HepG2 (cell line): ENCODE measurements around the gene MICAL1. TPM values are rescaled to one million over a fixed set of nuclear protein-coding genes. Genes with fewer than 3 reads are reported as not detected.

Source experiments
- ATAC-seq: fragments of 200-7000 bp; cut with Tn5 transposase; 3 replicates; pipeline ENCODE4 v1.9.1; 2020; ENCODE audit warnings: mild to moderate bottlenecking, moderate library complexity
- BruUV-seq: library from RNA; stranded (reverse); fragments of 400-500 nt; replicated peaks from 2 replicates; lab custom pipeline; 2021; lab: Mats Ljungman, UMichigan
- CTCF ChIA-PET: fragments of 300-600 bp; formaldehyde crosslinking; extraction: SDS; loops from one replicate; lab custom pipeline; 2021; ENCODE audit warnings: low total read pairs, inconsistent platforms, low intra/inter-chr PET ratio; lab: Yijun Ruan, JAX
- POLR2A ChIA-PET: fragments of 350-600 bp; sonication (Branson Sonifier 250); formaldehyde crosslinking; loops from one replicate; lab custom pipeline; 2020; ENCODE audit warnings: antibody characterized with exemption, inconsistent platforms; lab: Yijun Ruan, JAX
- DNase-seq: peaks from one replicate; pipeline ENCODE4 v3.0.0-alpha.2; 2015; ENCODE audit warnings: low spot score
- FAIRE-seq: peaks from 3 replicates; lab custom pipeline; 2011; peaks lifted over from hg19 to GRCh38; lab: Jason Lieb, UNC
- H2AFZ ChIP-seq: one replicate; pipeline ENCODE4 v1.6.1; 2011; ENCODE audit warnings: low read length, inconsistent platforms
- H3K27ac ChIP-seq: fragments of 300-600 bp; 3 replicates; pipeline ENCODE4 v1.8.0; 2011; ENCODE audit warnings: mixed run types, mild to moderate bottlenecking, mixed read lengths, low read length, inconsistent platforms; ENCODE audit not compliant: insufficient read depth; ENCODE audit errors: extremely low read length
- H3K27me3 ChIP-seq, 2 experiments: fragments of 200-600 bp in 1 of 2; 2 replicates in 1 of 2; 3 replicates in 1 of 2; pipeline versions ENCODE4 v1.6.0 to v1.8.0; 2011; ENCODE audit warnings: low read length in 2 of 2, mild to moderate bottlenecking in 2 of 2, moderate library complexity in 2 of 2, inconsistent platforms in 1 of 2; ENCODE audit not compliant: insufficient read depth in 2 of 2, control insufficient read depth in 1 of 2
- H3K36me3 ChIP-seq, 2 experiments: fragments of 200-600 bp in 1 of 2; replicated peaks in 1 of 2; 2 replicates in 1 of 2; 3 replicates in 1 of 2; pipeline versions ENCODE4 v1.5.1 to v1.8.0; 2011; ENCODE audit warnings: low read length in 2 of 2, inconsistent platforms in 1 of 2; ENCODE audit not compliant: insufficient read depth in 2 of 2, control insufficient read depth in 1 of 2
- H3K4me1 ChIP-seq: 2 replicates; pipeline ENCODE4 v1.5.1; 2012; ENCODE audit warnings: low read length, inconsistent platforms; ENCODE audit not compliant: insufficient read depth
- H3K4me2 ChIP-seq: 2 replicates; pipeline ENCODE4 v1.6.0; 2011; ENCODE audit warnings: low read depth, low read length, inconsistent platforms
- H3K4me3 ChIP-seq, 3 experiments: fragments of 200-600 bp in 1 of 3; sonication (generic), shearing (Covaris generic) in 1 of 3; replicated peaks in 1 of 3; 2 replicates each; pipeline ENCODE4 v1.5.1; 2011 to 2016; ENCODE audit warnings: low read length in 3 of 3, inconsistent platforms in 2 of 3, low read depth in 2 of 3, mild to moderate bottlenecking in 2 of 3, control low read depth in 1 of 3, mixed read lengths in 1 of 3; ENCODE audit not compliant: insufficient read depth in 1 of 3
- H3K79me2 ChIP-seq: one replicate; pipeline ENCODE4 v1.6.1; 2011; ENCODE audit warnings: low read length, inconsistent platforms; ENCODE audit not compliant: insufficient read depth
- H3K9ac ChIP-seq: 2 replicates; pipeline ENCODE4 v1.6.0; 2011; ENCODE audit warnings: mild to moderate bottlenecking, low read depth, low read length, inconsistent platforms; ENCODE audit not compliant: insufficient read depth
- H3K9me3 ChIP-seq: 2 replicates; pipeline ENCODE4 v1.5.1; 2012; ENCODE audit warnings: mild to moderate bottlenecking, low read length
- H4K20me1 ChIP-seq: 2 replicates; pipeline ENCODE4 v1.6.0; 2011; ENCODE audit warnings: inconsistent platforms, mild to moderate bottlenecking, low read length, moderate library complexity; ENCODE audit not compliant: insufficient read depth
- HNRNPL ChIP-seq: fragments of 200-400 bp; formaldehyde crosslinking; IDR thresholded peaks from 2 replicates; pipeline ENCODE4 v1.6.1; 2017; ENCODE audit warnings: mild to moderate bottlenecking, low read depth, low read length
- RCOR2 ChIP-seq: IDR thresholded peaks from 2 replicates; pipeline ENCODE4 v1.6.1; 2016; ENCODE audit warnings: missing biosample characterization, missing genetic modification reagents
- SRY ChIP-seq: sonication (generic); formaldehyde crosslinking; IDR thresholded peaks from 2 replicates; pipeline ENCODE4 v1.8.0; 2022; ENCODE audit warnings: mild to moderate bottlenecking, missing genetic modification reagents
- ZNF878 ChIP-seq: sonication (generic); formaldehyde crosslinking; IDR thresholded peaks from 2 replicates; pipeline ENCODE4 v1.8.1; 2023; ENCODE audit warnings: mild to moderate bottlenecking, missing genetic modification reagents, moderate library complexity
- WGBS: methylation state at CpG from one replicate; pipeline ENCODE4 v1.1.6; 2017; ENCODE audit warnings: low lambda C conversion rate; 5-methylcytosine and 5-hydroxymethylcytosine counted together
- in situ Hi-C: cut with HindIII; loops from 2 replicates; pipeline ENCODE4 v1.10.0; 2017; ENCODE audit warnings: low pct_unique_long_range_greater_than_20kb; ENCODE audit not compliant: extremely low pct_ligation_motif_present
- intact Hi-C: fragments of 100-400 bp; cut with micrococcal nuclease; formaldehyde crosslinking; loops from one replicate; pipeline ENCODE4 v1.10.0; 2022; ENCODE audit not compliant: unreplicated experiment
- polyA plus RNA-seq, 8 experiments: library from polyadenylated mRNA; depleted of rRNA in 3 of 8; stranded (reverse) in 7 of 8; unstranded in 1 of 8; fragments of >200 nt; fragmentation: Illumina TruSeq in 4 of 8; extraction: Trizol in 4 of 8; gene quantifications; 2 replicates each; pipeline versions ENCODE4 v1.2.1 to v1.2.3, GENCODE V29; 2011 to 2016; ENCODE audit warnings: low read depth in 4 of 8, missing spikeins in 1 of 8, mixed read lengths in 1 of 8; ENCODE audit not compliant: insufficient read depth in 1 of 8
- total RNA-seq, 5 experiments: library from RNA; depleted of rRNA; stranded (reverse); fragments of >200 nt; fragmentation: Illumina TruSeq; extraction: Trizol; gene quantifications; 2 replicates each; pipeline ENCODE4 v1.2.3, GENCODE V29; 2016; ENCODE audit warnings: low read depth in 1 of 5
- TF ChIP-seq, protein P1 (sequence below): sonication (generic); formaldehyde crosslinking; IDR thresholded peaks from 2 replicates; pipeline ENCODE4 v1.4.0; 2020; ENCODE audit warnings: mild to moderate bottlenecking, low read depth, missing genetic modification reagents

MICAL1 gene
- total and polyA plus RNA-seq, 2 of the 13 experiments (the other 11 are each of a cell fraction or from before 2014, with no cell fraction given): 6.9 to 39.0 TPM

DNA sequence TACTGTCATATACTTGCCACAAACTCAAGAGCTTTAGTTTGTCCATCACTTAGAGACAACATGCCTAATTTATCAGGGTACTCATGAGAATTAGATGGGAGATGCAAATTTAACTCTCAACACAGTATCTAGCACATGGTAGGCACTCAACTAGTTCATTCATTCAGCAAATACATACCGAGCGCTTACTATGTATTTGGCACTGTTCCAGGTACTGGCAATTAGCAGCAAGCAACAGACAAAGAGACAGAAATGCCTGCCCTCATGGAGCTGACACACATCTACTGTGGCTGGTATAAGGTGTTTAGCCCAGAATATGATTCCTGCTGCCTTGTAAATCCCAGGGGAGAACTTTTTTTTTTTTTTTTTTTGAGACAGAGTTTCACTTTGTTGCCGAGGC lies 4.8 kb downstream of the MICAL1 start:
- Histone ChIP-seq H2AFZ (no peak overlapping the region), H3K4me1 (peaks cover 8% of the 10 kb centered on the region; the same call in 1 of the 2 replicates), H3K4me3 (no peak overlapping the region), H3K9me3 (no peaks in the 10 kb centered on the region), H3K27ac (no peak overlapping the region), H3K27me3 (no peaks in the 10 kb centered on the region), H4K20me1 (no peaks in the 10 kb centered on the region), H3K79me2 (no peaks in the 10 kb centered on the region), H3K36me3 (no peaks in the 10 kb centered on the region; a peak in 2 of 5 replicates), H3K9ac (no peak overlapping the region), H3K4me2 (no peak overlapping the region)
- ChIA-PET POLR2A (interaction anchor here (1.0 kb wide), 1 partner anchor 9 kb away, joined by 3 read pairs; no protein-coding TSS in a partner anchor), CTCF (no interaction called here)
- no peak for DNase-seq
- in situ Hi-C loops (no loop called here), intact Hi-C loops (no loop called here)
- TF ChIP-seq, protein P1, sequence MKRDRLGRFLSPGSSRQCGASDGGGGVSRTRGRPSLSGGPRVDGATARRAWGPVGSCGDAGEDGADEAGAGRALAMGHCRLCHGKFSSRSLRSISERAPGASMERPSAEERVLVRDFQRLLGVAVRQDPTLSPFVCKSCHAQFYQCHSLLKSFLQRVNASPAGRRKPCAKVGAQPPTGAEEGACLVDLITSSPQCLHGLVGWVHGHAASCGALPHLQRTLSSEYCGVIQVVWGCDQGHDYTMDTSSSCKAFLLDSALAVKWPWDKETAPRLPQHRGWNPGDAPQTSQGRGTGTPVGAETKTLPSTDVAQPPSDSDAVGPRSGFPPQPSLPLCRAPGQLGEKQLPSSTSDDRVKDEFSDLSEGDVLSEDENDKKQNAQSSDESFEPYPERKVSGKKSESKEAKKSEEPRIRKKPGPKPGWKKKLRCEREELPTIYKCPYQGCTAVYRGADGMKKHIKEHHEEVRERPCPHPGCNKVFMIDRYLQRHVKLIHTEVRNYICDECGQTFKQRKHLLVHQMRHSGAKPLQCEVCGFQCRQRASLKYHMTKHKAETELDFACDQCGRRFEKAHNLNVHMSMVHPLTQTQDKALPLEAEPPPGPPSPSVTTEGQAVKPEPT (CRISPR knock-in tag): no peak
- TF ChIP-seq ZNF878 (CRISPR knock-in tag) (no peak), RCOR2 (CRISPR knock-in tag) (no peak)
- 91% methylated on average over 3 of the region's 3 CpGs for WGBS
- FAIRE-seq: no peak
- ATAC-seq: no peak
- no TSS peak for BruUV-seq

DNA sequence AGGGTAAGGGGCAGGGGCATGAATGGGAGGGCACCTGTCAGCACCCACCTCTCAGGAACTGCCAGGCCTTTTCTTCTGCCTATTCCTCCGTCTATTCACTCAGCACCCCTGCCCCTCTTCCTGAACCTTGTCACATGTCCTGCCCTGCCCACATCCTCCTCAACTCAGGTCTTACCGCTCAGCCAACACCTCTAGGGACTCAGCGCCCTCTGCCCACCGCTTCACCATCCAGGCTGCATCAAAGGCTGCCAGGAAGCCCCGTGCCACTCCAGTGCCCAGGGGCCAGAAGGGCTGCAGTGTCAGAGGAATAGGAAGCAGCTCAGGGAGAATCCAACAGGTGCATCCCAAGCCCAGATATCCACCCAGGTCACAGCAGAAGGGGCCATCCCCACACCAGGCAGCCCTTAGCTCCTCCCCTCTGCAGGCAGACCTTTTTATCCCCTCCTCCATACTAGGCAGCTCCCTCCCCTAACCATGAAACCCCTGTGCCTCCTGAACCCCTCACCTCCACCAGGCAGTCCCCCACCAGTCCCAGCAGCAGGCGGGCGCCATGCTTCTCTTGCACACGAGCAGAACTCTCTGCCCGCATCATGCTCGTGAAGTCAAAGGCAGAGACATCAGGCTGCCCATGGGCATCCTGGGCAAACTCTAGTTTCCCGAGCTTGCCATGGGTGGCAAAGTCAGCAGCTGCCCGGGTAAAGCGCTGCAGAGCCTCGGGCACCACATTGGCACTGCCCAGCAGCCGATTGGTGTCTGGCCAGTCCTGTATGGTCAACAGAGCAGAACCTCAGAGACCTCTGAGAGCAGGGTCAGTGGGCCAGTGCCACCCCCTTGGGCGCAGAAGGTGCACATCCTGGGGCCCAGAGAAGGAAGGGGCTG lies 5.5 kb downstream of the MICAL1 start:
- H3K27me3 ChIP-seq: no peaks in the 10 kb centered on the region
- no peaks in the 10 kb centered on the region; a peak in 2 of 5 replicates for H3K36me3 ChIP-seq
- in situ Hi-C loops: no loop called here
- POLR2A ChIA-PET: interaction anchor here (1.0 kb wide), 1 partner anchor 9 kb away, joined by 3 read pairs; no protein-coding TSS in a partner anchor
- H3K9me3 ChIP-seq: no peaks in the 10 kb centered on the region
- H3K4me1 ChIP-seq: peaks cover 8% of the 10 kb centered on the region; the same call in 1 of the 2 replicates
- no peak for DNase-seq
- H3K4me3 ChIP-seq: no peak overlapping the region
- H4K20me1 ChIP-seq: no peaks in the 10 kb centered on the region
- no peak overlapping the region for H3K9ac ChIP-seq
- 0 out of 2 replicates have a peak, but pooled peaks have one; percentile 37 for TF ChIP-seq HNRNPL
- TF ChIP-seq SRY (CRISPR knock-in tag): no peak
- 89% methylated on average over 15 of the region's 16 CpGs for WGBS
- FAIRE-seq: no peak
- H3K27ac ChIP-seq: no peak overlapping the region
- H3K79me2 ChIP-seq: no peaks in the 10 kb centered on the region
- H2AFZ ChIP-seq: no peak overlapping the region
- no peak for ATAC-seq
- CTCF ChIA-PET: no interaction called here
- no peak overlapping the region for H3K4me2 ChIP-seq
- BruUV-seq: no TSS peak
- intact Hi-C loops: no loop called here
